Choroid plexus epithelial cell (primary cell): ENCODE results near the gene TSR3.

ENCODE experiments used
- DNase-seq: peaks from one replicate; pipeline ENCODE4 v3.0.0-alpha.2; 2010; ENCODE audit warnings: low read depth
- H3K4me3 ChIP-seq: 2 replicates; pipeline ENCODE4 v1.5.1; 2011; ENCODE audit warnings: low read depth, mild to moderate bottlenecking, control low read depth, low read length, moderate library complexity
- CTCF ChIP-seq: conservative IDR thresholded peaks from 2 replicates; pipeline ENCODE4 v1.5.1; 2011; ENCODE audit warnings: low read depth, mild to moderate bottlenecking, control low read depth, inconsistent platforms, low read length, moderate library complexity

Gene TSR3

GRCh38 chr16:1335996-1336395, 15.7 kb downstream of the TSR3 start:
- H3K4me3 ChIP-seq = no peak overlapping the region
- no peak for DNase-seq
- TF ChIP-seq CTCF = no peak

GRCh38 chr16:1335211-1335971, 16.3 kb downstream of the TSR3 start:
- H3K4me3 ChIP-seq = no peak overlapping the region
- TF ChIP-seq CTCF = no peak
- no peak for DNase-seq

GRCh38 chr16:1334739-1335138, 16.9 kb downstream of the TSR3 start:
- TF ChIP-seq CTCF = no peak
- H3K4me3 ChIP-seq = no peak overlapping the region
- no peak for DNase-seq

GRCh38 chr16:1333854-1334700, 17.6 kb downstream of the TSR3 start:
- TF ChIP-seq CTCF = no peak
- DNase-seq = no peak
- no peak overlapping the region for H3K4me3 ChIP-seq

- no peak for TF ChIP-seq CTCF
- DNase-seq = peak; percentile 24
- H3K4me3 ChIP-seq = no peak within 1 kb of the TSS
Measured at GRCh38 chr16:1333149-1333812, 18.4 kb downstream of the TSR3 start, which contains the start of gene BAIAP3. Gene BAIAP3 (plus strand): TSS chr16:1333645. CDS start chr16:1338550, 4,905 bp downstream.

- H3K4me3 ChIP-seq = no peak overlapping the region
- no peak for TF ChIP-seq CTCF
- no peak for DNase-seq
Measured at GRCh38 chr16:1332618-1333148, 19.0 kb downstream of the TSR3 start.
